ENCODE measurements around the gene BCAS3. TPM values are rescaled to one million over a fixed set of nuclear protein-coding genes. Genes with fewer than 3 reads are reported as not detected.

BCAS3 gene
- total RNA-seq, 2 experiments from 2014 or later, result 5.1 to 6.9 TPM

GRCh38 chr17:61286449-61286848 is 608.8 kb downstream of the BCAS3 start:
- Mint-ChIP-seq H3K36me3 (ENCODE audit: low read depth) (no peaks in the 10 kb centered on the region), H3K9me3 (peaks cover 2% of the 10 kb centered on the region), H3K4me3 (no peak overlapping the region), H3K27ac (no peak overlapping the region), H3K27me3 (no peaks in the 10 kb centered on the region), H3K4me1 (ENCODE audit: low read depth) (peaks cover 11% of the 10 kb centered on the region)
- CTCF ChIA-PET, result no interaction called here
- POLR2A ChIA-PET, result no interaction called here
- DNase-seq (no peak), ATAC-seq (no peak)
- TF ChIP-seq CTCF (IDR thresholded peaks at IDR 0.05), result no peak
- intact Hi-C loops (cut with micrococcal nuclease), result no loop called here

- no peak overlapping the region for H3K4me3 Mint-ChIP-seq
- H3K27me3 Mint-ChIP-seq, result no peaks in the 10 kb centered on the region
- H3K4me1 Mint-ChIP-seq (ENCODE audit: low read depth), result peaks cover 6% of the 10 kb centered on the region
- intact Hi-C loops (cut with micrococcal nuclease), result no loop called here
- no peak overlapping the region for H3K27ac Mint-ChIP-seq
- CTCF ChIA-PET, result no interaction called here
- H3K36me3 Mint-ChIP-seq (ENCODE audit: low read depth), result no peaks in the 10 kb centered on the region
- POLR2A ChIA-PET, result interaction anchor here (0.5 kb wide), 1 partner anchor 35 kb away, joined by 3 read pairs; no protein-coding TSS in a partner anchor
- no peaks in the 10 kb centered on the region for H3K9me3 Mint-ChIP-seq
- no peak for ATAC-seq
- no peak for DNase-seq
- no peak for TF ChIP-seq CTCF (IDR thresholded peaks at IDR 0.05)
Measured at GRCh38 chr17:61289408-61290385, 612.0 kb downstream of the BCAS3 start.

- no peaks in the 10 kb centered on the region for H3K4me1 Mint-ChIP-seq (ENCODE audit: low read depth)
- no peak overlapping the region for H3K27ac Mint-ChIP-seq
- POLR2A ChIA-PET, result no interaction called here
- no peak overlapping the region for H3K4me3 Mint-ChIP-seq
- ATAC-seq (no peak), DNase-seq (no peak)
- intact Hi-C loops (cut with micrococcal nuclease), result no loop called here
- H3K9me3 Mint-ChIP-seq, result no peaks in the 10 kb centered on the region
- no peaks in the 10 kb centered on the region for H3K36me3 Mint-ChIP-seq (ENCODE audit: low read depth)
- H3K27me3 Mint-ChIP-seq, result no peaks in the 10 kb centered on the region
- CTCF ChIA-PET, result interaction anchor here (1.1 kb wide), 1 partner anchor 8 kb away, joined by 3 read pairs; no protein-coding TSS in a partner anchor
- TF ChIP-seq CTCF (IDR thresholded peaks at IDR 0.05), result no peak
Measured at GRCh38 chr17:61291451-61292285, 614.0 kb downstream of the BCAS3 start.

- ChIA-PET POLR2A (no interaction called here), CTCF (no interaction called here)
- no peaks in the 10 kb centered on the region for H3K4me1 Mint-ChIP-seq (ENCODE audit: low read depth)
- no peaks in the 10 kb centered on the region for H3K27me3 Mint-ChIP-seq
- intact Hi-C loops (cut with micrococcal nuclease), result no loop called here
- no peaks in the 10 kb centered on the region for H3K9me3 Mint-ChIP-seq
- no peak for TF ChIP-seq CTCF (IDR thresholded peaks at IDR 0.05)
- no peak overlapping the region for H3K4me3 Mint-ChIP-seq
- ATAC-seq (no peak), DNase-seq (no peak)
- H3K27ac Mint-ChIP-seq, result no peak overlapping the region
- no peaks in the 10 kb centered on the region for H3K36me3 Mint-ChIP-seq (ENCODE audit: low read depth)
Measured at GRCh38 chr17:61294286-61294685, 616.6 kb downstream of the BCAS3 start.

Measured in activated CD8-positive, alpha-beta T cell treated with anti-CD3 and anti-CD28 coated beads for 36 hours (primary cell).